Subcutaneous adipose tissue (tissue), 4 donors: ENCODE data around the gene CYTIP. TPM values are rescaled to one million over a fixed set of nuclear protein-coding genes. Genes with fewer than 3 reads are reported as not detected.

Source experiments
- CTCF ChIP-seq: fragments of 450-650 bp; IDR thresholded peaks from one replicate; pipeline ENCODE4 v1.5.1; 2016; ENCODE audit warnings: low read depth, mild to moderate bottlenecking, control low read depth, antibody characterized with exemption, moderate library complexity
- total RNA-seq, 4 donors: library from RNA; depleted of rRNA; stranded (reverse); fragments of >200 nt; gene quantifications; one replicate each; pipeline ENCODE4 v1.1.0, GENCODE V29; 2016

CYTIP gene
- total RNA-seq, 4 donors from 2014 or later = 6.4 to 47.8 (median 14.6) TPM

GRCh38 chr2:157480182-157480961 is 36.5 kb upstream of the CYTIP start:
- no peak for TF ChIP-seq CTCF

- no peak for TF ChIP-seq CTCF
Measured at GRCh38 chr2:157479081-157480027, 35.5 kb upstream of the CYTIP start.

- TF ChIP-seq CTCF = no peak
Measured at GRCh38 chr2:157477919-157478318, 34.0 kb upstream of the CYTIP start.

- TF ChIP-seq CTCF = no peak
Measured at GRCh38 chr2:157476953-157477709, 33.2 kb upstream of the CYTIP start.

DNA sequence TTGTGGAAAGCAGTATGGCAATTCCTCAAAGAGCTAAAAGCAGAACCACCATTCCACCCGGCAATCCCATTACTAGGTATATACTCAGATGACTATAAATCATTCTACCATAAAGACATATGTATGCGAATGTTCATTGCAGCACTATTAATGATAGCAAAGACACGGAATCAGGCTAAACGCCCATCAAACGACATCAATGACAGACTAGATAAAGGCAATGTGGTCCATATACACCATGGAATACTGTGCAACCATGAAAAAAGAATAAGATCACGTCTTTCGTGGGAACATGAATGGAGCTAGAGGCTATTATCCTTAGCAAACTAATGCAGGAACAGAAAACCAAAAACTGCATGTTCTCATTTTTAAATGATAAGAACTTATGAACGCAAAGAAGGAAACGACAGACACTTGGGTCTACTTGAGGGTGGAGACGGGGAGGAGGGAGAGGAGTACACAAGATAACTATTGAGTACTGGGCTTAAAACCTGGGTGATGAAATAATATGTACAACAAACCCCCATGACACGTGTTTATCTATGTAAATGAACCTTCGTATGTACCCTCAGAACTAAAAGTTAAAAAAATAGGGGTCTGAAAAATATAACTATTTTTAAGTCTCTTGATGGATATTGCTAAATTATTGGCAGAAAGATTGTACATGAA is 32.0 kb upstream of the CYTIP start:
- no peak for TF ChIP-seq CTCF

- TF ChIP-seq CTCF = no peak
Measured at GRCh38 chr2:157473581-157473980, 29.7 kb upstream of the CYTIP start.
